Vagina (tissue), 2 donors: Measurements from ENCODE around the gene PTH. TPM values are rescaled to one million over a fixed set of nuclear protein-coding genes. Genes with fewer than 3 reads are reported as not detected.

Source experiments
- DNase-seq, 2 donors: peaks; one replicate each; pipeline ENCODE4 v3.0.0-alpha.2; 2017; ENCODE audit errors: extremely low spot score in 2 of 2
- H3K27ac ChIP-seq: fragments of 200-600 bp; sonication (generic); one replicate; pipeline ENCODE4 v1.5.1; 2019
- H3K27me3 ChIP-seq: fragments of 200-600 bp; sonication (generic); one replicate; pipeline ENCODE4 v1.5.1; 2019
- H3K36me3 ChIP-seq, 2 donors: fragments of 200-600 bp; sonication (generic); one replicate each; pipeline ENCODE4 v1.5.1; 2017 to 2019
- H3K4me1 ChIP-seq: fragments of 200-600 bp; sonication (generic); one replicate; pipeline ENCODE4 v1.5.1; 2019
- H3K4me3 ChIP-seq, 2 donors: fragments of 200-600 bp; sonication (generic); 1 replicate in 1 of 2; 2 replicates in 1 of 2; pipeline ENCODE4 v1.5.1; 2016 to 2019
- H3K9me3 ChIP-seq: fragments of 200-600 bp; sonication (generic); one replicate; pipeline ENCODE4 v1.5.1; 2019
- POLR2A ChIP-seq, 2 donors: fragments of 450-650 bp; IDR thresholded peaks; one replicate each; pipeline ENCODE4 v1.6.1; 2017; ENCODE audit warnings: antibody characterized with exemption in 2 of 2, mild to moderate bottlenecking in 2 of 2, moderate library complexity in 2 of 2
- POLR2AphosphoS5 ChIP-seq, 2 donors: sonication (generic); formaldehyde crosslinking; IDR thresholded peaks; one replicate each; pipeline ENCODE4 v1.9.0; 2017; ENCODE audit warnings: antibody characterized with exemption in 2 of 2, mild to moderate bottlenecking in 2 of 2, low read depth in 1 of 2; ENCODE audit not compliant: insufficient read depth in 1 of 2
- intact Hi-C: fragments of 100-400 bp; cut with DNase I; formaldehyde crosslinking; loops from one replicate; pipeline ENCODE4 v1.15.1; 2023
- total RNA-seq: library from RNA; depleted of rRNA; stranded (reverse); fragments of >200 nt; gene quantifications from one replicate; pipeline ENCODE4 v1.2.3, GENCODE V29; 2016
- TF ChIP-seq, protein P1 (sequence below), 3 experiments: fragments of 450-650 bp in 2 of 3; fragments of 200-600 bp in 1 of 3; sonication (generic) in 1 of 3; IDR thresholded peaks; one replicate each; pipeline ENCODE4 v1.5.1; 2017 to 2019; ENCODE audit warnings: antibody characterized with exemption in 3 of 3, mild to moderate bottlenecking in 2 of 3, moderate library complexity in 2 of 3

The PTH gene
- total RNA-seq, 1 donor from 2014 or later, result not detected

DNA sequence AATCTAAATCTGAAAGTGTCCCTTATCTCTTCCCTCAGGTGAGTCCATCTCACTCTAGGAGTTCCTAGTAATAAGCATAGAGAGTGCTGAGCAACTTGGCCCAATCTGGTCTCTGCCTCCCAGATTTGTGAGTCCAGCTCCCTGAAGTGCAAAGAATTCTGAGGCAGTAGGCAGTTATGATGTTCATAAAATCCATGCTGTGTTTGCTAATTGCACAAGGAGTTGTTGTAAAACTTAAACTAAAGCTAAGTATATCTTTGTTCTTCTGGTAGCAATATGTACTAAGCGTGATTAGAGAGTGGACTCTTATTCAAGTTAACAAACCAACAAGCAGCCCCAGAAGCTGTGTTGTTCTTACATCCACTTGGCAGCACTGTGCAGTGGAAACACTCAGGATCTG, 7.6 kb upstream of the PTH start:
- no peak overlapping the region for H3K27ac ChIP-seq
- no peak for DNase-seq
- TF ChIP-seq POLR2AphosphoS5 (IDR thresholded peaks at IDR 0.05; ENCODE audit: insufficient read depth in 1 of 2, low read depth in 1 of 2), result no peak
- TF ChIP-seq POLR2A (IDR thresholded peaks at IDR 0.05), result no peak
- TF ChIP-seq, protein P1, sequence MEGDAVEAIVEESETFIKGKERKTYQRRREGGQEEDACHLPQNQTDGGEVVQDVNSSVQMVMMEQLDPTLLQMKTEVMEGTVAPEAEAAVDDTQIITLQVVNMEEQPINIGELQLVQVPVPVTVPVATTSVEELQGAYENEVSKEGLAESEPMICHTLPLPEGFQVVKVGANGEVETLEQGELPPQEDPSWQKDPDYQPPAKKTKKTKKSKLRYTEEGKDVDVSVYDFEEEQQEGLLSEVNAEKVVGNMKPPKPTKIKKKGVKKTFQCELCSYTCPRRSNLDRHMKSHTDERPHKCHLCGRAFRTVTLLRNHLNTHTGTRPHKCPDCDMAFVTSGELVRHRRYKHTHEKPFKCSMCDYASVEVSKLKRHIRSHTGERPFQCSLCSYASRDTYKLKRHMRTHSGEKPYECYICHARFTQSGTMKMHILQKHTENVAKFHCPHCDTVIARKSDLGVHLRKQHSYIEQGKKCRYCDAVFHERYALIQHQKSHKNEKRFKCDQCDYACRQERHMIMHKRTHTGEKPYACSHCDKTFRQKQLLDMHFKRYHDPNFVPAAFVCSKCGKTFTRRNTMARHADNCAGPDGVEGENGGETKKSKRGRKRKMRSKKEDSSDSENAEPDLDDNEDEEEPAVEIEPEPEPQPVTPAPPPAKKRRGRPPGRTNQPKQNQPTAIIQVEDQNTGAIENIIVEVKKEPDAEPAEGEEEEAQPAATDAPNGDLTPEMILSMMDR (IDR thresholded peaks at IDR 0.05), result no peak
- intact Hi-C loops, result no loop called here
- no peaks in the 10 kb centered on the region for H3K36me3 ChIP-seq
- H3K9me3 ChIP-seq, result no peaks in the 10 kb centered on the region
- no peaks in the 10 kb centered on the region for H3K4me1 ChIP-seq
- no peak overlapping the region for H3K4me3 ChIP-seq
- no peaks in the 10 kb centered on the region for H3K27me3 ChIP-seq

DNA sequence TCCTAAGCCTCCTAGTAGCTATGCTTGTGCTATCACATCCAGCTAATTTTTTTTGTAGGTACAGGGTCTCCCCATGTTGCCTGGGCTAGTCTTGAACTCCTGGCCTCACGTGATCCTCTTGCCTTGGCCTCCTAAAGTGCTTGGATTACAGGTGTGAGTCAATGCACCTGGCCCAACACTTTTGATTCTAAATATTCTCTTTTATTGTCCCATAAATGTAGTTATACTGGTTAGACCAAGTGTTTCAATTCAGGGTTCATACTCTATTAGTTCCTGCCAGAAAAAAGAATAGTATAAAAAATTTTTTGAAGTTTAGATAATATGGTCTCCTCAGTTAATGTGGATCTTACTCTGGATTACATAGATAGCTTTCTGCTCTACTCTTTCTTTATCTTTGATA, 6.7 kb upstream of the PTH start:
- intact Hi-C loops, result no loop called here

DNA sequence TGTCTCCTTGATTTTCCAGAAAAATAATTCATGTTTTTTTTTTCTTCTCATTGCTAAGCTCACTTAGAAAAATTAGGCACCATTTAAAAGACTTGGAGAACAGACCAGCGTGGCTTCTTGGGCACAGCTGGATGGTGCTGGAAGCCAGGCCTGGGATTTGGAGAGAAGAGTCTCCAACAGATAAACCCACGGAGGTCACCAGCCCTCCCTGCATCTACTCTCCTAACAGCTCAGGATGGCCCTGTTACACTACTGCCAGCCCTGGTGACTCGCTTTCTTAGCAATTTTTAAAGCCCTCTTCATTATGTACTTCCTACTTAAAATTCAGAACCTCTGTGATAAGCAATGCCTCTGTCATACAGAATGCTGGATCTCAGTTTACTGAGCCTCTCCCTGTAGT, 1.7 kb downstream of the PTH start:
- H3K36me3 ChIP-seq, result no peaks in the 10 kb centered on the region
- H3K9me3 ChIP-seq, result no peaks in the 10 kb centered on the region
- H3K4me1 ChIP-seq, result no peaks in the 10 kb centered on the region
- DNase-seq, result no peak
- no peak overlapping the region for H3K4me3 ChIP-seq
- intact Hi-C loops, result no loop called here
- TF ChIP-seq, protein P1 (IDR thresholded peaks at IDR 0.05), result no peak
- TF ChIP-seq POLR2A (IDR thresholded peaks at IDR 0.05), result no peak
- TF ChIP-seq POLR2AphosphoS5 (IDR thresholded peaks at IDR 0.05; ENCODE audit: insufficient read depth in 1 of 2, low read depth in 1 of 2), result no peak
- no peak overlapping the region for H3K27ac ChIP-seq
- no peaks in the 10 kb centered on the region for H3K27me3 ChIP-seq

More for the DNA sequence above, 6.7 kb upstream of the PTH start:
- Histone ChIP-seq H3K36me3 (no peaks in the 10 kb centered on the region), H3K4me1 (no peaks in the 10 kb centered on the region), H3K4me3 (no peak overlapping the region), H3K27ac (no peak overlapping the region), H3K9me3 (no peaks in the 10 kb centered on the region), H3K27me3 (no peaks in the 10 kb centered on the region)
- DNase-seq, result no peak
- TF ChIP-seq, protein P1 (IDR thresholded peaks at IDR 0.05), result no peak
- TF ChIP-seq POLR2AphosphoS5 (IDR thresholded peaks at IDR 0.05; ENCODE audit: insufficient read depth in 1 of 2, low read depth in 1 of 2), result no peak
- no peak for TF ChIP-seq POLR2A (IDR thresholded peaks at IDR 0.05)

DNA sequence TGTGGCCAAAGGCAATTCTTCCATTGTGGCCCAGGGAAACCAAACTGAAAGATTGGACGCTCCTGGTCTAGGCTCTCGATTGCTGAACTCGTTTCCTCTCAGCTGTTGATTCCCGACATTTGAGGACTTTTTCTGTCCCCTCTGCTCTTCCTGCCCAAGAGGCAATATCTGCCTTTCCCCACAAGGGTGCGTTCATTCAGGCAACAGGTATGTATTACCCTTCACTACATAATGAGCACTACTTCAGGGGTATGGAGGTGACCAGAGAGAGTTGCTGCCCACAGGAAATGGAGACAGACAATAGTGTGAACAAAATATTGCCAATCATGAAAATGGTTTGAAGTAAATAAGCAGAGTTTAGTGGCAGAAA, 8.2 kb downstream of the PTH start:
- Histone ChIP-seq H3K36me3 (no peaks in the 10 kb centered on the region), H3K4me1 (no peaks in the 10 kb centered on the region), H3K27me3 (no peaks in the 10 kb centered on the region), H3K9me3 (no peaks in the 10 kb centered on the region), H3K4me3 (no peak overlapping the region), H3K27ac (no peak overlapping the region)
- intact Hi-C loops, result no loop called here
- TF ChIP-seq POLR2AphosphoS5 (IDR thresholded peaks at IDR 0.05; ENCODE audit: insufficient read depth in 1 of 2, low read depth in 1 of 2) (no peak), POLR2A (IDR thresholded peaks at IDR 0.05) (no peak)
- TF ChIP-seq, protein P1 (IDR thresholded peaks at IDR 0.05), result no peak
- no peak for DNase-seq

DNA sequence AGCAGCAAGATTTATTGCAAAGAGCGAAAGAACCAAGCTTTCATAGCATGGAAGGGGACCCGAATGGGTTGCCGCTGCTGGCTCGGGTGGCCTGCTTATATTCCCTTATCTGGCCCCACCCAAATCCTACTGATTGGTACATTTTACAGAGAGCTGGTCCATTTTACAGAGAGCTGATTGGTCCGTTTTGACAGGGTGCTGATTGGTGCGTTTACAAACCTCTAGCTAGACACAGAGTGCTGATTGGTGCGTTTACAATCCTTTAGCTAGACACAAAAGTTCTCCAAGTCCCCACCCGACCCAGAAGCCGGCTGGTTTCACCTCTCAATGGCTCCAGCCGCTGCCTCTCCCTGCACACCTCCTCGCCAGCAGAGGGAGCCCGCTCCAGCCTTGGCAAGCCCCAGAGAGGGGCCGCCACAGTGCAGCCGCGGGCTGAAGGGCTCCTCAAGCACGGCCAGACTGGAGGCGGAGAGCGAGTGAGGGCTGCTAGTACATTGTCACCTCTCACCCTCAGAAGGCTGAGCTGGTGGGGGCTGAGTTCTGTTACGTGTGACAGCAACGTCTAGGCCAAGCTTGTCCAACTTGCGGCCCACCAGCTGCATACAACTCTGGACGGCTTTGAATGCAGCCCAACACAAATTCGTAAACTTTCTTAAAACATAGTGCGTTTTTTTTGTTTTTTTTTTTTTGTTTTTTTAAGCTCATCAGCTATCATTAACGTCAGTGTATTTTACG, 8.7 kb downstream of the PTH start:
- no peak for DNase-seq
- no peak for TF ChIP-seq POLR2A (IDR thresholded peaks at IDR 0.05)
- TF ChIP-seq POLR2AphosphoS5 (IDR thresholded peaks at IDR 0.05; ENCODE audit: insufficient read depth in 1 of 2, low read depth in 1 of 2), result no peak
- TF ChIP-seq, protein P1 (IDR thresholded peaks at IDR 0.05), result no peak
- intact Hi-C loops, result no loop called here
- Histone ChIP-seq H3K4me1 (no peaks in the 10 kb centered on the region), H3K27me3 (no peaks in the 10 kb centered on the region), H3K36me3 (no peaks in the 10 kb centered on the region), H3K4me3 (no peak overlapping the region), H3K9me3 (no peaks in the 10 kb centered on the region), H3K27ac (no peak overlapping the region)
